Type B pancreatic cell (in vitro differentiated cells): ENCODE results near the gene PARD3B. TPM values are rescaled to one million over a fixed set of nuclear protein-coding genes. Genes with fewer than 3 reads are reported as not detected.

Experiments used
- DNase-seq: peaks from one replicate; pipeline ENCODE4 v3.0.0; 2021; ENCODE audit warnings: mixed read lengths; ENCODE audit not compliant: unreplicated experiment; ENCODE audit errors: extremely low spot score
- H3K27ac Mint-ChIP-seq: 2 replicates; pipeline ENCODE4 v1.8.0; 2021; ENCODE audit warnings: mild to moderate bottlenecking, mixed read lengths
- H3K27me3 Mint-ChIP-seq: 2 replicates; pipeline ENCODE4 v1.8.0; 2021; ENCODE audit warnings: mixed read lengths
- H3K36me3 Mint-ChIP-seq: 2 replicates; pipeline ENCODE4 v1.8.0; 2021; ENCODE audit warnings: mixed read lengths
- H3K4me1 Mint-ChIP-seq: one replicate; pipeline ENCODE4 v1.8.0; 2021; ENCODE audit warnings: mixed read lengths; ENCODE audit not compliant: unreplicated experiment
- H3K4me3 Mint-ChIP-seq: 2 replicates; pipeline ENCODE4 v1.8.0; 2021; ENCODE audit warnings: mild to moderate bottlenecking, mixed read lengths
- H3K9me3 Mint-ChIP-seq: 2 replicates; pipeline ENCODE4 v1.8.0; 2021; ENCODE audit warnings: mixed read lengths
- CTCF ChIP-seq: fragments of 200-600 bp; sonication (generic); conservative IDR thresholded peaks from 2 replicates; pipeline ENCODE4 v1.5.0; 2021; ENCODE audit warnings: antibody characterized with exemption, mild to moderate bottlenecking
- total RNA-seq: library from RNA; stranded (reverse); gene quantifications from 2 replicates; pipeline ENCODE4 v1.2.1, GENCODE V29; 2021; ENCODE audit warnings: low replicate concordance

PARD3B gene
- total RNA-seq, 1 donor from 2014 or later = 15.9 TPM

- H3K36me3 Mint-ChIP-seq = no peaks in the 10 kb centered on the region
- H3K4me3 Mint-ChIP-seq = no peak overlapping the region
- no peak overlapping the region for H3K27ac Mint-ChIP-seq
- no peak for DNase-seq
- no peaks in the 10 kb centered on the region for H3K4me1 Mint-ChIP-seq
- no peaks in the 10 kb centered on the region for H3K9me3 Mint-ChIP-seq
- no peak for TF ChIP-seq CTCF
- no peaks in the 10 kb centered on the region for H3K27me3 Mint-ChIP-seq
These were observed 920.5 kb downstream of the PARD3B start for GRCh38 chr2:205465791-205466190.

GRCh38 chr2:205471776-205472175 lies 926.5 kb downstream of the PARD3B start:
- no peak for TF ChIP-seq CTCF
- Mint-ChIP-seq H3K4me3 (no peak overlapping the region), H3K4me1 (peaks cover 13% of the 10 kb centered on the region), H3K36me3 (no peaks in the 10 kb centered on the region), H3K27me3 (no peaks in the 10 kb centered on the region), H3K9me3 (no peaks in the 10 kb centered on the region), H3K27ac (no peak overlapping the region)
- no peak for DNase-seq

GRCh38 chr2:205473791-205474190 lies 928.5 kb downstream of the PARD3B start:
- Mint-ChIP-seq H3K27me3 (no peaks in the 10 kb centered on the region), H3K4me1 (peaks cover 13% of the 10 kb centered on the region), H3K4me3 (no peak overlapping the region), H3K27ac (no peak overlapping the region), H3K9me3 (no peaks in the 10 kb centered on the region), H3K36me3 (no peaks in the 10 kb centered on the region)
- TF ChIP-seq CTCF = no peak
- DNase-seq = no peak

- no peak for DNase-seq
- no peak for TF ChIP-seq CTCF
- peaks cover 13% of the 10 kb centered on the region for H3K4me1 Mint-ChIP-seq
- H3K4me3 Mint-ChIP-seq = no peak overlapping the region
- H3K27ac Mint-ChIP-seq = no peak overlapping the region
- H3K36me3 Mint-ChIP-seq = no peaks in the 10 kb centered on the region
- no peaks in the 10 kb centered on the region for H3K9me3 Mint-ChIP-seq
- no peaks in the 10 kb centered on the region for H3K27me3 Mint-ChIP-seq
These were observed 929.6 kb downstream of the PARD3B start for GRCh38 chr2:205474741-205475415.

GRCh38 chr2:205475416-205475768 lies 930.1 kb downstream of the PARD3B start:
- peaks cover 13% of the 10 kb centered on the region for H3K4me1 Mint-ChIP-seq
- H3K27ac Mint-ChIP-seq = no peak overlapping the region
- DNase-seq = no peak
- H3K27me3 Mint-ChIP-seq = no peaks in the 10 kb centered on the region
- H3K4me3 Mint-ChIP-seq = no peak overlapping the region
- no peaks in the 10 kb centered on the region for H3K36me3 Mint-ChIP-seq
- TF ChIP-seq CTCF = no peak
- no peaks in the 10 kb centered on the region for H3K9me3 Mint-ChIP-seq
